ENCODE measurements around the gene CCDC33. TPM values are rescaled to one million over a fixed set of nuclear protein-coding genes. Genes with fewer than 3 reads are reported as not detected.

The CCDC33 gene
- total and polyA plus RNA-seq, 2 experiments from 2014 or later = 2.6 to 2.8 TPM

DNA sequence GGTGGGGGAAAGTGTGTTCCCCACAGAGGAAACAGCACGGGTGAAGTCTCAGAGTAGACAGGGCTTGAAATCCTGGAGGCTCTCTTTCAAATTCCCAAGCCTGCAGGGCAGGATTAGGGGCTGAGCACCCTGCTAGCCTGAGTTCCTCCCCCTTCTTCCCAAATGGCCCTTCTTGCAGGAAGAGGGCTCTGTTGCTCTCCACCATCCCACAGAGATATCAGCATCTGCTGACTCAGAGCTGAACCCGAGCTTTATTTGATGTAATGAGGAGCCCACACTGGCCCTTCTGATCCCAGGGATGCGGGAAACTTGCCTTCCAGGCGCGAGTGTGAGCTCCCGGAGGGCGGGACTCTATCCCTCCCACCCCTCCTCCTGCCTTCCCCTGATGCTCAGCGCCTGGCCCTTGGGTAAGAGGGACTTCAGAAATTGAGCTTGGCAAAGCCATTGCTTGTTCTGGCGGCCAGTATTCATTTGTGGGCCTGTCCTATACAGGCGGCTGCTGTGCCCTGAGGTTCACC, 32.2 kb upstream of the CCDC33 start (continued):
- TF ChIP-seq, protein P1, sequence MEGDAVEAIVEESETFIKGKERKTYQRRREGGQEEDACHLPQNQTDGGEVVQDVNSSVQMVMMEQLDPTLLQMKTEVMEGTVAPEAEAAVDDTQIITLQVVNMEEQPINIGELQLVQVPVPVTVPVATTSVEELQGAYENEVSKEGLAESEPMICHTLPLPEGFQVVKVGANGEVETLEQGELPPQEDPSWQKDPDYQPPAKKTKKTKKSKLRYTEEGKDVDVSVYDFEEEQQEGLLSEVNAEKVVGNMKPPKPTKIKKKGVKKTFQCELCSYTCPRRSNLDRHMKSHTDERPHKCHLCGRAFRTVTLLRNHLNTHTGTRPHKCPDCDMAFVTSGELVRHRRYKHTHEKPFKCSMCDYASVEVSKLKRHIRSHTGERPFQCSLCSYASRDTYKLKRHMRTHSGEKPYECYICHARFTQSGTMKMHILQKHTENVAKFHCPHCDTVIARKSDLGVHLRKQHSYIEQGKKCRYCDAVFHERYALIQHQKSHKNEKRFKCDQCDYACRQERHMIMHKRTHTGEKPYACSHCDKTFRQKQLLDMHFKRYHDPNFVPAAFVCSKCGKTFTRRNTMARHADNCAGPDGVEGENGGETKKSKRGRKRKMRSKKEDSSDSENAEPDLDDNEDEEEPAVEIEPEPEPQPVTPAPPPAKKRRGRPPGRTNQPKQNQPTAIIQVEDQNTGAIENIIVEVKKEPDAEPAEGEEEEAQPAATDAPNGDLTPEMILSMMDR (conservative IDR thresholded peaks at IDR 0.05; ENCODE audit: low read depth in 2 of 2) = no peak; a peak in 1 of 4 replicates
- TF ChIP-seq STAT1 (IDR thresholded peaks at IDR 0.05; ENCODE audit: unreplicated experiment) (no peak), ZNF114 (CRISPR knock-in tag; IDR thresholded peaks at IDR 0.05) (no peak), EZH2phosphoT487 (IDR thresholded peaks at IDR 0.05; ENCODE audit: unreplicated experiment) (no peak), NANOG (IDR thresholded peaks at IDR 0.05; ENCODE audit: borderline replicate concordance) (no peak)

DNA sequence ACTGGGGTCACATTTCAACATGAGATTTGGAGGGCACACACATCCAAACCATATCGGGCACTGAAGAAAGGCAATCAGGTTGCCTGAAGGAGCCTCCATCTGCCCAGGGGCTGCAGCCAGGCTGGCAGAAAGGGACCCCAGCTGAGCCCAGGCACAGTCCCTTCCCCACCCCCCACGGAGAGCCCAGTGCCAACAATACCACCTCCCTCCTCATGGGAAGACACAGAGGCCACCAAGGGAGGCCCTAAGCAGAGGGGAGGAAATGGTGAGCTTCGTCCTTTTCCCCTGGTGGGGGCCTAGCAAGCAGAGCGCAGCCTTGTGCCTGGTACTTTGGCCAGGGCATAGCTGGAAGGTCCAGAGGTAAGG, 30.6 kb upstream of the CCDC33 start:
- Mint-ChIP-seq H3K27me3 (ENCODE audit: insufficient read depth, low read depth, poor library complexity) (peaks cover 39% of the 10 kb centered on the region), H3K9me3 (no peaks in the 10 kb centered on the region; the same call in 1 of the 3 replicates), H3K4me3 (no peak overlapping the region), H3K27ac (no peak overlapping the region), H3K36me3 (ENCODE audit: low read depth) (peaks cover 17% of the 10 kb centered on the region; the same call in 2 of the 3 replicates), H3K4me1 (peaks cover 88% of the 10 kb centered on the region)
- H3K79me2 ChIP-seq (replicated peaks; ENCODE audit: insufficient read depth) = no peaks in the 10 kb centered on the region
- no peak overlapping the region for H2AFZ ChIP-seq
- ATAC-seq (no peak), DNase-seq (ENCODE audit: low spot score) (no peak)
- peaks cover 32% of the 10 kb centered on the region for H3K27me3 ChIP-seq (ENCODE audit: insufficient read depth)
- no peaks in the 10 kb centered on the region for H4K20me1 ChIP-seq (replicated peaks; ENCODE audit: insufficient read depth)
- H3K27ac ChIP-seq (ENCODE audit: low read depth) = no peak overlapping the region
- peaks cover 62% of the 10 kb centered on the region for H3K4me1 ChIP-seq (ENCODE audit: insufficient read depth)
- H3K9me2 ChIP-seq (ENCODE audit: insufficient read depth) = no peaks in the 10 kb centered on the region
- no peak overlapping the region for H3K4me2 ChIP-seq
- H3F3A ChIP-seq (replicated peaks; ENCODE audit: low read depth) = peaks cover 7% of the 10 kb centered on the region; the same call in 1 of the 2 replicates
- H3K4me3 ChIP-seq = no peak overlapping the region
- H3K36me3 ChIP-seq (ENCODE audit: insufficient read depth) = no peaks in the 10 kb centered on the region
- TF ChIP-seq NANOG (IDR thresholded peaks at IDR 0.05; ENCODE audit: borderline replicate concordance) (no peak), STAT1 (IDR thresholded peaks at IDR 0.05; ENCODE audit: unreplicated experiment) (no peak), EZH2 (IDR thresholded peaks at IDR 0.05; ENCODE audit: low read depth, unreplicated experiment) (no peak), ZNF331 (CRISPR knock-in tag; IDR thresholded peaks at IDR 0.05; ENCODE audit: low read depth) (no peak), ZNF114 (CRISPR knock-in tag; IDR thresholded peaks at IDR 0.05) (no peak), POLR2AphosphoS5 (IDR thresholded peaks at IDR 0.05; ENCODE audit: low read depth) (no peak), EZH2phosphoT487 (IDR thresholded peaks at IDR 0.05; ENCODE audit: unreplicated experiment) (no peak)
- TF ChIP-seq, protein P1 (conservative IDR thresholded peaks at IDR 0.05; ENCODE audit: low read depth in 2 of 2) = no peak
- TF ChIP-seq, protein P2, sequence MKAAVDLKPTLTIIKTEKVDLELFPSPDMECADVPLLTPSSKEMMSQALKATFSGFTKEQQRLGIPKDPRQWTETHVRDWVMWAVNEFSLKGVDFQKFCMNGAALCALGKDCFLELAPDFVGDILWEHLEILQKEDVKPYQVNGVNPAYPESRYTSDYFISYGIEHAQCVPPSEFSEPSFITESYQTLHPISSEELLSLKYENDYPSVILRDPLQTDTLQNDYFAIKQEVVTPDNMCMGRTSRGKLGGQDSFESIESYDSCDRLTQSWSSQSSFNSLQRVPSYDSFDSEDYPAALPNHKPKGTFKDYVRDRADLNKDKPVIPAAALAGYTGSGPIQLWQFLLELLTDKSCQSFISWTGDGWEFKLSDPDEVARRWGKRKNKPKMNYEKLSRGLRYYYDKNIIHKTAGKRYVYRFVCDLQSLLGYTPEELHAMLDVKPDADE (IDR thresholded peaks at IDR 0.05) = no peak
- TF ChIP-seq, protein P3, sequence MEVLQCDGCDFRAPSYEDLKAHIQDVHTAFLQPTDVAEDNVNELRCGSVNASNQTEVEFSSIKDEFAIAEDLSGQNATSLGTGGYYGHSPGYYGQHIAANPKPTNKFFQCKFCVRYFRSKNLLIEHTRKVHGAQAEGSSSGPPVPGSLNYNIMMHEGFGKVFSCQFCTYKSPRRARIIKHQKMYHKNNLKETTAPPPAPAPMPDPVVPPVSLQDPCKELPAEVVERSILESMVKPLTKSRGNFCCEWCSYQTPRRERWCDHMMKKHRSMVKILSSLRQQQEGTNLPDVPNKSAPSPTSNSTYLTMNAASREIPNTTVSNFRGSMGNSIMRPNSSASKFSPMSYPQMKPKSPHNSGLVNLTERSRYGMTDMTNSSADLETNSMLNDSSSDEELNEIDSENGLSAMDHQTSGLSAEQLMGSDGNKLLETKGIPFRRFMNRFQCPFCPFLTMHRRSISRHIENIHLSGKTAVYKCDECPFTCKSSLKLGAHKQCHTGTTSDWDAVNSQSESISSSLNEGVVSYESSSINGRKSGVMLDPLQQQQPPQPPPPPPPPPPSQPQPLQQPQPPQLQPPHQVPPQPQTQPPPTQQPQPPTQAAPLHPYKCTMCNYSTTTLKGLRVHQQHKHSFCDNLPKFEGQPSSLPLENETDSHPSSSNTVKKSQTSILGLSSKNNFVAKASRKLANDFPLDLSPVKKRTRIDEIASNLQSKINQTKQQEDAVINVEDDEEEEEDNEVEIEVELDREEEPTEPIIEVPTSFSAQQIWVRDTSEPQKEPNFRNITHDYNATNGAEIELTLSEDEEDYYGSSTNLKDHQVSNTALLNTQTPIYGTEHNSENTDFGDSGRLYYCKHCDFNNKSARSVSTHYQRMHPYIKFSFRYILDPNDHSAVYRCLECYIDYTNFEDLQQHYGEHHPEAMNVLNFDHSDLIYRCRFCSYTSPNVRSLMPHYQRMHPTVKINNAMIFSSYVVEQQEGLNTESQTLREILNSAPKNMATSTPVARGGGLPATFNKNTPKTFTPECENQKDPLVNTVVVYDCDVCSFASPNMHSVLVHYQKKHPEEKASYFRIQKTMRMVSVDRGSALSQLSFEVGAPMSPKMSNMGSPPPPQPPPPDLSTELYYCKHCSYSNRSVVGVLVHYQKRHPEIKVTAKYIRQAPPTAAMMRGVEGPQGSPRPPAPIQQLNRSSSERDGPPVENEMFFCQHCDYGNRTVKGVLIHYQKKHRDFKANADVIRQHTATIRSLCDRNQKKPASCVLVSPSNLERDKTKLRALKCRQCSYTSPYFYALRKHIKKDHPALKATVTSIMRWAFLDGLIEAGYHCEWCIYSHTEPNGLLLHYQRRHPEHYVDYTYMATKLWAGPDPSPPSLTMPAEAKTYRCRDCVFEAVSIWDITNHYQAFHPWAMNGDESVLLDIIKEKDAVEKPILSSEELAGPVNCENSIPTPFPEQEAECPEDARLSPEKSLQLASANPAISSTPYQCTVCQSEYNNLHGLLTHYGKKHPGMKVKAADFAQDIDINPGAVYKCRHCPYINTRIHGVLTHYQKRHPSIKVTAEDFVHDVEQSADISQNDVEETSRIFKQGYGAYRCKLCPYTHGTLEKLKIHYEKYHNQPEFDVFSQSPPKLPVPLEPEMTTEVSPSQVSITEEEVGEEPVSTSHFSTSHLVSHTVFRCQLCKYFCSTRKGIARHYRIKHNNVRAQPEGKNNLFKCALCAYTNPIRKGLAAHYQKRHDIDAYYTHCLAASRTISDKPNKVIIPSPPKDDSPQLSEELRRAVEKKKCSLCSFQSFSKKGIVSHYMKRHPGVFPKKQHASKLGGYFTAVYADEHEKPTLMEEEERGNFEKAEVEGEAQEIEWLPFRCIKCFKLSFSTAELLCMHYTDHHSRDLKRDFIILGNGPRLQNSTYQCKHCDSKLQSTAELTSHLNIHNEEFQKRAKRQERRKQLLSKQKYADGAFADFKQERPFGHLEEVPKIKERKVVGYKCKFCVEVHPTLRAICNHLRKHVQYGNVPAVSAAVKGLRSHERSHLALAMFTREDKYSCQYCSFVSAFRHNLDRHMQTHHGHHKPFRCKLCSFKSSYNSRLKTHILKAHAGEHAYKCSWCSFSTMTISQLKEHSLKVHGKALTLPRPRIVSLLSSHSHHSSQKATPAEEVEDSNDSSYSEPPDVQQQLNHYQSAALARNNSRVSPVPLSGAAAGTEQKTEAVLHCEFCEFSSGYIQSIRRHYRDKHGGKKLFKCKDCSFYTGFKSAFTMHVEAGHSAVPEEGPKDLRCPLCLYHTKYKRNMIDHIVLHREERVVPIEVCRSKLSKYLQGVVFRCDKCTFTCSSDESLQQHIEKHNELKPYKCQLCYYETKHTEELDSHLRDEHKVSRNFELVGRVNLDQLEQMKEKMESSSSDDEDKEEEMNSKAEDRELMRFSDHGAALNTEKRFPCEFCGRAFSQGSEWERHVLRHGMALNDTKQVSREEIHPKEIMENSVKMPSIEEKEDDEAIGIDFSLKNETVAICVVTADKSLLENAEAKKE (CRISPR knock-in tag; IDR thresholded peaks at IDR 0.05) = no peak

All from GM23338 (cell line).